GM20000 (cell line): ENCODE results near the gene ATP5F1D.

Source experiments
- DNase-seq: peaks from one replicate; pipeline ENCODE4 v3.0.0; 2012; ENCODE audit warnings: low spot score
- CTCF ChIP-seq: IDR thresholded peaks from 2 replicates; pipeline ENCODE4 v1.5.1; 2012; ENCODE audit warnings: mild to moderate bottlenecking, control low read depth; ENCODE audit errors: extremely low read depth, missing control alignments

The ATP5F1D gene

DNA sequence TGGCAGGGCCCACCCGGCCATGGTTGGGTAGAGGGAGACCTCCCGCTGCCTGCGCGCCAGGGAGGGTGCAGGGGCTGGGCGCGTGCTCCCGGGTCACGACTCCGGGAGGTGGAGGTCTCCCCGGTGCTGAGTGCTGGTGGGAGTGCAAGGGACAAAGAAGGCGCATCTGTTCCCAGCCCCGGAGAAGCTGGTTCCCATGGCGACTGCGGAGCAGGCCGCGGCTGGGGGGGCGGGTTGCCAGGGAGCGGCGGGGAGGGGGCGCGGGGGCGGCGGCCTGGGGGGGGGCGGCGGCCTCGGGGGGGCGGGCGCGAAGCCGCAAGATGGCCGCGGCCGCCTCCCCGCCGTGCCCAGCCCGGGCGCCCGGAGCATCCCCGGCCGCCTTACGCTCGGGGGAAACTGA is 5.0 kb upstream of the ATP5F1D start:
- no peak for DNase-seq
- TF ChIP-seq CTCF: no peak

DNA sequence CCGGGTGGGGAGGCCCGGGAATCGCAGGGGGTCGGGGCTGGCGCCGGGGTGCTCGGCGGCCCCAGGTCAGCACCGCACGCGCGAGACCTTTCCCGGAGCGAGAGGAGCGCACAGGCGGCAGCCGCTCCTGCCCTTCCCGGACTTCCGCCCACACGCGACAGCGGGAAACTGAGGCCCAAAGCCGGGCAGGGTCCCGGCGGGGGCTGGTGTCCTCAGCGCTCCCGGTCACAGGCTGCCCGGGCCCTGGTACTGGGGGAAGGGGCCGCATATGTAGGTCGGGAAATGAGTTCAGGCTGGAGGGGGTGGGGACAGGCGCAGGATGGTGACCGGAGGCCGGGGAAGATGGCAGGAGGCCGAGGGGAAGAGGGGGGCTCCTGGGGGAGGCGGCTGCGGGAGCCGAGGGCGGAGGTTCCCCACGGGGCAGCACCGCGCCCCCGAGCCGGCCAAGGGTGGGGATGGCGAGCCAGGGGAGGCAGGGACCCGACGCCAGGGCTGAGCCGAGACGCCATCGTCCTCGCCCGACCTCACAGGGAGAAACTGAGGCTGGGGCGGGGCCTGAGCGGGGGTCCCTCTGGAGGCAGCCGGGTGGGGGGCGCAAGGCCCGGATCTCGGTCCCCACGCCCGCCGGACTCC is 4.4 kb upstream of the ATP5F1D start:
- no peak for TF ChIP-seq CTCF
- no peak for DNase-seq

DNA sequence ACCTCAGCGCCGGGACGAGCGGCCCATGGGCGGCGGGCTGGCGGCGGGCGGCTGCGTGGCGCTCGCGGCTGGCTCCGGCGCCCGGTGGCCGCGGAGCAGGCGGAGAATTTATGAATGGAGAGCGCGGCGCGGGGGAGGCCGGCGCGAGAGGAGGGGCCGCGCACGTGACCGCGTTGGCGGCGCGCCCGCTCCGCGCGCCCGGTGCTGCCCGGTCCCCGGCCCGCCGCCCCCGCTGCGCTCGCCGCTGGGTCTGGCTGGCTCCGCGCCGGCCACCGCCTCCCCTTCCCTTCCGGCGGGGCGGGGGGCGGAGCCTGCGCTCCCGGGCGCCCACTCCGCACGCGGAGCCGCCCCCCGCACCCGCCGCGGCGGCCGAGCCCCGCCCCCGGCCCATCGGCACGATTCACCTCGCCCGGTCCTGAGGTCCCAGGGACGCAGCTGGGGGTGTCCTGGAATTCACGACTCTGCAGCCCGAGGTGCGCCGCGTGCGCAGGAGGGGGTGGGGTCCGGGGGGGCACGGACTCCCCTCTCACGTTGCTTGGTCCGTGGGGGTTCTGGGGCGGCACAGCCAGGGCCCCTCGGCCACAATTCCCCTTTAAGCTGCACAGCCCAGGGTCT is 3.7 kb upstream of the ATP5F1D start, which contains the start of gene CBARP:
CBARP (minus strand) TSS at position 252 of the 615 bp plus-strand sequence. CDS start 1,905 bp downstream, outside the sequence.
- no peak for TF ChIP-seq CTCF
- peak; percentile 77 for DNase-seq

DNA sequence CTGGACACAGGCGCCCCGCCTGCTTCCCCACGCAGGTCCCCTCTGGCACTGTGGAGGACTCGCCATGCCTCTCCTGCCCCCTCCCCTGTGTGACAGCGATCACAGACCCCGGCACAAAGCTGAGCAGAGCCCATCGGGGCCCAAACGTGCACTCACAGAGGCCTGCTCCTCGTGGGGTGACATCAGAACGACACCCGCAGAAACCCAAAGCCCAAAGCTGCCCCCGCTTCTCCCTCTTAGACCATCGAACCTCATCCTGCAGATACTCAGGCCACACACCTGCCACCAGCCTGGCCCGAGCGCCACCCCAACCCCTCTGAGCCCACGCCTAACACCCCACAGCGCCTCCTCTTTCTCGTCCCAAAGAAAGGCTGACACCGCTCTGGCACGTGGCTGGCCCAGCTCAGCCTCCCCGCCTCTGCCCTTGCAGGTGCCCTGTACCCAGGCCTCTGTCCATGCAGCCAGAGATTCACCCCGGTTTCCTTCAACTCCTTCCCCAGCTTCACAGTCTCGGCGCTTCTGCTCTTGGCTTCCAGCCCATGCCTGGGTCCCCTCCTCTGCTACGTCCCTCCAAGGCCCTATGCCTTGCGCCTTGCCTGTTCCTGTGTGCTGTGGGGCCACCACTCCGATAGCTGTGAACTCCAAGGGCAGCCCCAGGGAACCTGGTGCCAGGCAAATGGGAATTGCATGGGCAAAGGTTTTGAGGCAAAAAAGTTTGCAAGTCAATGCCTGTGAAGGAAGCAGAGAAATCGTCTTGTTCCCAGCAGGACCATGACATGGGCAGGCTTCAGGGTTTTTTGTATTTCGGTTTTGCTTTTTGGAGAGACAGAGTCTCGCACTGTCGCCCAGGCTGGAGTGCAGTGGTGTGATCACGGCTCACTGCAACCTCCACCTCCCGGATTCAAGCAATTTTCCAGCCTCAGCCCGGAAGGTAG is 2.9 kb upstream of the ATP5F1D start:
- TF ChIP-seq CTCF: no peak
- DNase-seq: no peak

DNA sequence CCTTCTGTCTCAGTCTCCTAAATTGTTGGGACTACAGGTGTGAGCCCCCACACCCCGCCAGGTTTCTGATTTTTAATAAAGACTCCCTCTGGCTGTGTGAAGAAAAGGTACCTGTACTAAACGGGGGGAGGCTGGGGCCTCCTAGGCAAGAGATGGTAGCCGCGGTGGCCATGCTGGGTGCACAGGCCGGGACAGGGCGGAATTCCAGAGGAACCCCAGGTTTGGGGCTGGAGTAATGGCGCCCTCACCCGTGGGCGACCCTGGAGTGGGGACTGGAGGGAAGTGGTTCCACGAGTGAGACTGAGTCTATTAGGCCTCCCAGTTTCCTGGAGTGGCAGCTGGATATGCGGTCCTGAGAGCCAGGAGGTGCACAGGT is 2.1 kb upstream of the ATP5F1D start:
- no peak for TF ChIP-seq CTCF
- no peak for DNase-seq

- peak; percentile 99 for DNase-seq
- peak; percentile 90 for TF ChIP-seq CTCF
These were observed 1.5 kb upstream of the ATP5F1D start for GRCh38 chr19:1239796-1240737.
